ENCODE measurements around the gene LDLRAP1.
"Not testable (repeated sequence)": the region's sequence is repeated elsewhere in the genome, so short reads cannot be mapped to it uniquely, and the experiment has no call there.

DNA sequence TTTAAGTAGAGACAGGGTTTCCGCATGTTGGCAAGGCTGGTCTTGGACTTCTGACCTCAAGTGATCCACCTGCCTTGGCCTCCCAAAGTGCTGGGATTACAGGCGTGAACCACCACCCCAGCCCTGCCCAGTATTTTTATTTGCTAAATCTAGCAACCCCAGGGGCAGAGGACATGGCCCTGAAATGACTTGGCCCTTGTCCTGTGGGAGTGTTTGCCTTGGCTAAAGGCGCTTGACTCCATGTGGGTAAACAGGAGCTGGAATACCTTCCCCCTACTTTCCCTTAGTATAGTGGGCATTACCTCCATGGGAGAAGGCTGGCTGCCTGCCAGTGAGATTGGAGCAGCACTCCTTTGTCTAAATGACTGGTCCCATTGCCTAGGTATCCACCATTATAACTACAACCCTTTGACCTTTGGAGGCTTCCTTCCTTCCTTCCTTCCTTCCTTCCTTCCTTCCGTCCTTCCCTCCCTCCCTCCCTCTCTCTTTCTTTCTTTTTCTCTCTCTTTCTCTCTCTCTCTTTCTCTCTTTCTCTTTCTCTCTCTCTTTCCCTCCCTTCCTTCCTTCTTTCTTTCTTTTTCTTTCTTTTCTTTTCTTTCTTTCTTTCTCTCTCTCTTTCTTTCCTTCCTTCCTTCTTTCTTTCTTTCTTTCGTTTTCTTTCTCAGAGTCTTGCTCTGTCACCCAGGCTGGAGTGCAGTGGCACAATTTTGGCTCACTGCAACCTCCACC lies 57.7 kb downstream of the LDLRAP1 start:
- TF ChIP-seq, protein P1, sequence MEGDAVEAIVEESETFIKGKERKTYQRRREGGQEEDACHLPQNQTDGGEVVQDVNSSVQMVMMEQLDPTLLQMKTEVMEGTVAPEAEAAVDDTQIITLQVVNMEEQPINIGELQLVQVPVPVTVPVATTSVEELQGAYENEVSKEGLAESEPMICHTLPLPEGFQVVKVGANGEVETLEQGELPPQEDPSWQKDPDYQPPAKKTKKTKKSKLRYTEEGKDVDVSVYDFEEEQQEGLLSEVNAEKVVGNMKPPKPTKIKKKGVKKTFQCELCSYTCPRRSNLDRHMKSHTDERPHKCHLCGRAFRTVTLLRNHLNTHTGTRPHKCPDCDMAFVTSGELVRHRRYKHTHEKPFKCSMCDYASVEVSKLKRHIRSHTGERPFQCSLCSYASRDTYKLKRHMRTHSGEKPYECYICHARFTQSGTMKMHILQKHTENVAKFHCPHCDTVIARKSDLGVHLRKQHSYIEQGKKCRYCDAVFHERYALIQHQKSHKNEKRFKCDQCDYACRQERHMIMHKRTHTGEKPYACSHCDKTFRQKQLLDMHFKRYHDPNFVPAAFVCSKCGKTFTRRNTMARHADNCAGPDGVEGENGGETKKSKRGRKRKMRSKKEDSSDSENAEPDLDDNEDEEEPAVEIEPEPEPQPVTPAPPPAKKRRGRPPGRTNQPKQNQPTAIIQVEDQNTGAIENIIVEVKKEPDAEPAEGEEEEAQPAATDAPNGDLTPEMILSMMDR (IDR thresholded peaks at IDR 0.05; ENCODE audit: low read length), result not testable (repeated sequence)
- TF ChIP-seq EZH2 (IDR thresholded peaks at IDR 0.05; ENCODE audit: borderline replicate concordance, low read length), result not testable (repeated sequence)
